Stimulated activated CD4-positive, alpha-beta T cell treated with anti-CD3 and anti-CD28 coated beads, TNF-alpha, amount 100 ng/mL, for 48 hours (primary cell): ENCODE results near the gene EIF3J.

Experiments
- DNase-seq, 3 donors: peaks; one replicate each; pipeline ENCODE4 v3.0.0-alpha.2; 2020; ENCODE audit warnings: low read depth in 3 of 3

EIF3J gene

DNA sequence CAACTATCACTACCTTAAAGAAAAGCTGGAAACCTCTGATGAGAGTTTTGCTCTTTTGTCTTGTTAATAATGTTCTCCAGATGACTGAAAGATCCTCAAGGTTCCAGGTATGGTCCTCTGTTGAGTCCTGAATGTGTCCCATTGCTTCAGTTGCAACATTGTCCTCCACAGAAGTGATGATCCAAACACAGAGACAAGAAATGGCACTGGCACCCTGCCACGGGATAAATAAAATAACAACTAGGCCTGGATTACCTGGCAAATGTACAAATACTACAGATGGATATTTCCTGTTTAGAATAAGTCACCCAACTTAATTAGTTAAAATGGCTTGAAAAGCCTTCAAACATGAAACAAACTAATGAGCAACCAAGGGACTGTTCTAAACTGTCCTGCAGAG lies 58.3 kb downstream of the EIF3J start:
- DNase-seq = no peak

DNA sequence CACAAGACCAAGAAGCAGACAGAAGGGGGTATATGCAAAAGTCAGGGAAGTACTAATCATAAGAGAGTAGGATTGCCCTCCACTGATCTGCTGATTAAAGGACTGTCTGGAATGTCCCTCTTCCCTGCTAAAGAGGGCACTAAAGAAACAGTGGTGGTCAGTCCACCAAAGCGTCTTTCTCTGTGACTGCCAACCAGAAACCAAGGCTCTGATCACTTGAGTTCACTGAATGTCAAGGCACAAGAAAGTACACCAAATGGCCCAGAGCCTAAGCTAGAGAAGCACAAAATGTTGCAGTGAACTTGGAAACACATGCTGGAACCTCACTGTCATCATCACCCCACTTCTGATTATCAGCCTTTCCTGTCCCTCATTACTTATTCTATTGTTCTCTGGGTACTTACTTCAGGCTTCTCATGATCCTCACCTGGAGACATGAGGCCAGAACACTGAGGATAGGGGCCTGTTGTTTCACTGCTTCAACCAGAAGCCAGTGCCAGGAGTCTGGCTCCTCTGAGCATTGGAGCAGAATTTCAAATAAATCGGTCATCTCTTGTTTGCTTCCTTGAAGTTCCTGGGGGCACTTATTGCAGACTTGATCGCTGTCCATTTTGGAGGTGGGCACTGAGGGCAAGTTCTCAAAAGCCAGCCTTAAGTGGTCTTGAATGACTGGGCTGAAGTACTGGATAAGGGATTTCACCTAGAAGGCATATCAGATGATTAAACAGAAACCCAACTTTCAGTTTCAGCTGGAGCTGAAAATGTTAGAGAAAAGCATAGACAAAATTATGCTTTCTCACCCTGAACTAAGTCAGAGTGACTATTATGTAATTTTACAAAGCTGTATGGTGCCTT lies 58.9 kb downstream of the EIF3J start:
- no peak for DNase-seq

DNA sequence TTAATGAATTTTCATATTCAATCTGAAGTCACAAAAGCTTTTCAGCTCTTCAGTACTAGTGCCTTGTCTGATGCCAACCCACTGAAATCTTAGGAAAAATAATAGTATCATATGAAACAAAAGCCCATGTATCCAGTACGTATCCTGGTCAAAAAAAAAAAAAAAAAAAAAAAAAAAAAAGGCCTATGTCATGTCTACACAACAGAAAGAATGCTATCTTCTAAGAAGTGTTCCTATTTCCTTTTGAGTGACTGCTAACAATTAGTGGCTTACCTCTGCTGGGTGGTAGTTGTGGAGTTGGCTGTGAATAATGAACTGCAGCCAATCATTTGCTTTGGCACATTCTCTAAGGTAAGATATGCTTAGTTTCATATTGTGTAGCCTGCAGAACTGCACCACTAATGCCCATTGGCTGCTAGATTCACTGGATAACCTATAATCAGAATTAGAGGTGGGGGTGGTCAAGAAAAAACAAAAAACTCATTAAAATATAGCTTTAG lies 59.6 kb downstream of the EIF3J start:
- DNase-seq = no peak

DNA sequence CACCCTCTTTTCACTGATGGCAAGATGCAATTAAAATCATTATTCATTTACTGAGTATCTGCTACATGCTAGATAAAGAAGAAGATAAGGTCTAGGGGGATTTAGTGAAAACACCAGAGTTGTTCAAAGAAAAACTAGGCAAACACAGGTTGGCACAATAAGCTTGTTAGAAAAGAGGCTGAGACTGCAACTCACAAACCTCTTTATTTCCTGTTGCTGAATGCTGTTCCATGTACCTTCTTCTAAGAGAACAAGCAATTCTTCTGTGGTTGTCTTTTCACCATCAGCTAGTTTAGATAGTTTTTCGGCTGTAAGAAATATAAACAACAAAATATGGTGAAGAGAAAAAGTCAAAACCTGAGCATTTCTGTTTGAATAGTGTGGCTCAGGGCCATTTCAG lies 61.1 kb downstream of the EIF3J start:
- DNase-seq = no peak

DNA sequence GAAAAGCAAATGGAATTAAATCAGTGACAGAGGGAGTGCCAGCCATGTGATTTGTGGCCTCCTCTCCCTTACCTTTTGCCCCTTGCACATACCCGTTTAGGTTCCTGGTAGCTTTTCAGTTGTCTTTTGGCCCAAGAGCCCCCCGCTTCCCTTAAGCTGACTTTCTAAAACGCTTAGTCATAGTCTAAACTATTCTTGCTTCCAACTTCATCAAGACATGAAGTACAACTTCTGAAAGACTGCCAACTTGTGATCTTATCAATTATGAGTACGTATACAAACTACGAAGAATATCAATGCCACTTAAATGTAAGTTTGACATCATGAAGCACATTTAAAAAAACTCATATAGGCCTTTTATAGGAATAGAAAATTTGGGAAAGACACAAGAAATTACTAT lies 61.9 kb downstream of the EIF3J start:
- no peak for DNase-seq

DNA sequence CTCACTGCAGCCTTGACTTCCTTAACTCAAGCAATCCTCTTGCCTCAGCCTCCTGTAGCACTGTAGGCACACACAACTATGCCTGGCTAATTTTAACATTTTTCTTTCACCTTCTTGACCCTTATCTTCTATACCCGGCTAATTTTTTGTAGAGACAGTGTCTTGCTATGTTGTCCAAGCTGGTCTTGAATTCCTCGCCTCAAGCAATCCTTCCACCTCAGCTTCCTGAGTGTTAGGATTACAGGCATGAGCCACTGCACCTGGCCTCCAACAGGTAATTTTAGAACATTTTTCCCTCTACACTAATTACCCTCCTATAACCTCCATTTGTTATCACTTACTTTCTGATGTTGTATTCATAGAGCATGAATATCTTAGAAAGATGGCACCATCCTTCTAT lies 66.2 kb downstream of the EIF3J start:
- DNase-seq = no peak

DNA sequence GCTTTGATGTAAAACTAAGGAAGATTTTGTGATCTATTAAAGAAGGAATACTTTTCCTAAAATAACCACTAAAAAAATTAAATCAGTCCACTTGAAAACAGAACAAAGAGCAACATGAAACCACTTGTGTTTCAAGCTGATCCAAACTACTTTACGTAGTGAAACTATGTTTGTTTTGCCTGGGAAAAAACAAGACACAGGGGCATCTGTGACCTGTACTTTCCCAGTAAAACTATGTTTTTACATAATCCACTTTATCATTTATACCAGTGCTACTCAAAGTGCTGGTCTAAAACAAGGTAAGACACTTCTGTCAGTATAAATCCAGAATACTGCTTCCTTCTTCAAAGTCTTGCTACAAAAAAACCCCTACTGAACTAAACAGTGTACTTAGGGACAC lies 69.8 kb downstream of the EIF3J start:
- DNase-seq = no peak
